Fibroblast of skin of abdomen (primary cell): ENCODE measurements around the gene TXK.

Experiments
- DNase-seq: peaks from one replicate; pipeline ENCODE4 v3.0.0-alpha.2; 2013

TXK gene

GRCh38 chr4:48137846-48138245 lies 3.8 kb upstream of the TXK start:
- no peak for DNase-seq

- peak; percentile 28 for DNase-seq
These were observed 381 bp downstream of the TXK start for GRCh38 chr4:48133669-48134068.

GRCh38 chr4:48131736-48132135 lies 2.3 kb downstream of the TXK start:
- DNase-seq = no peak

- DNase-seq = no peak
These were observed 4.0 kb downstream of the TXK start for GRCh38 chr4:48130100-48130499.

GRCh38 chr4:48129307-48130014 lies 4.6 kb downstream of the TXK start:
- DNase-seq = no peak

GRCh38 chr4:48127682-48128404 lies 6.2 kb downstream of the TXK start:
- peak; percentile 97 for DNase-seq

- no peak for DNase-seq
These were observed 6.8 kb downstream of the TXK start for GRCh38 chr4:48127231-48127630.

- DNase-seq = no peak
These were observed 7.4 kb downstream of the TXK start for GRCh38 chr4:48126621-48127020.

GRCh38 chr4:48124870-48125269 lies 9.2 kb downstream of the TXK start:
- DNase-seq = no peak

GRCh38 chr4:48122756-48123155 lies 11.3 kb downstream of the TXK start:
- no peak for DNase-seq

GRCh38 chr4:48121180-48121579 lies 12.9 kb downstream of the TXK start:
- no peak for DNase-seq

- no peak for DNase-seq
These were observed 13.9 kb downstream of the TXK start for GRCh38 chr4:48120132-48120531.

GRCh38 chr4:48119646-48120045 lies 14.4 kb downstream of the TXK start:
- no peak for DNase-seq

- DNase-seq = no peak
These were observed 16.0 kb downstream of the TXK start for GRCh38 chr4:48118081-48118480.

GRCh38 chr4:48116582-48116981 lies 17.5 kb downstream of the TXK start:
- no peak for DNase-seq

GRCh38 chr4:48114412-48114811 lies 19.6 kb downstream of the TXK start:
- no peak for DNase-seq

- DNase-seq = peak; percentile 44
These were observed 21.9 kb downstream of the TXK start for GRCh38 chr4:48112017-48112667.

GRCh38 chr4:48110452-48110978 lies 23.5 kb downstream of the TXK start:
- peak; percentile 8 for DNase-seq

- peak; percentile 36 for DNase-seq
These were observed 24.4 kb downstream of the TXK start for GRCh38 chr4:48109413-48110263.

GRCh38 chr4:48108309-48109073 lies 25.6 kb downstream of the TXK start:
- DNase-seq = no peak

- DNase-seq = no peak
These were observed 28.8 kb downstream of the TXK start for GRCh38 chr4:48105230-48105629.
